ENCODE data around the gene CSAG2.

The CSAG2 gene

GRCh38 chrX:152663086-152663485 is 46.0 kb downstream of the CSAG2 start:
- no peak for DNase-seq

GRCh38 chrX:152658302-152658701 is 50.8 kb downstream of the CSAG2 start:
- DNase-seq, result no peak

Data from nucleus accumbens (tissue), 56 donors.